ENCODE measurements around the gene LUZP2. TPM values are rescaled to one million over a fixed set of nuclear protein-coding genes. Genes with fewer than 3 reads are reported as not detected.

LUZP2 gene
- total RNA-seq, 1 donor from 2014 or later, result 0.33 TPM

GRCh38 chr11:24747275-24748251 lies 250.7 kb downstream of the LUZP2 start:
- DNase-seq (ENCODE audit: low read depth), result no peak
- no peaks in the 10 kb centered on the region for H3K27me3 ChIP-seq (ENCODE audit: control insufficient read depth, insufficient read depth, low read length)
- no peaks in the 10 kb centered on the region for H3K36me3 ChIP-seq (ENCODE audit: control insufficient read depth, insufficient read depth, low read length)
- no peak for TF ChIP-seq CTCF (IDR thresholded peaks at IDR 0.05; ENCODE audit: insufficient read depth, low read length, poor library complexity, severe bottlenecking)
- H3K4me3 ChIP-seq (ENCODE audit: low read depth, low read length), result no peak overlapping the region

DNA sequence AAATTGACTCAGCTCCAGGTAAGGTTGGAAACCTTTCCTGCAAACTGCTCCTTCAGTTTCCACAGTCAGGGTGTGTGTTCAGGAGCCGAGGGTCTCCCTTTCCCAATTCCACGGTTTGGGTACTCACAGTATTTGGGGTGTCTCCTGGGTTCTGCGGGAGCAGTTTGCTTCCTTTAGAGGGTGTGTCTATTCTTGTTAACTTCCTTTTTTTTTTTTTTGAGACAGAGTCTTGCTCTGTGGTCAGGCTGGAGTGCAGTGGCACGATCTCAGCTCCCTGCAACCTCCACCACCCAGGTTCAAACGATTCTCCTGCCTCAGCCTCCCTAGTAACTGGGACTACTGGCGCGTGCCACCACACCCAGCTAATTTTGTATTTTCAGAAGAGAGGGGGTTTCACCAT lies 251.4 kb downstream of the LUZP2 start:
- DNase-seq (ENCODE audit: low read depth), result no peak
- Histone ChIP-seq H3K27me3 (ENCODE audit: control insufficient read depth, insufficient read depth, low read length) (no peaks in the 10 kb centered on the region), H3K4me3 (ENCODE audit: low read depth, low read length) (no peak overlapping the region), H3K36me3 (ENCODE audit: control insufficient read depth, insufficient read depth, low read length) (no peaks in the 10 kb centered on the region)
- TF ChIP-seq CTCF (IDR thresholded peaks at IDR 0.05; ENCODE audit: insufficient read depth, low read length, poor library complexity, severe bottlenecking), result no peak

DNA sequence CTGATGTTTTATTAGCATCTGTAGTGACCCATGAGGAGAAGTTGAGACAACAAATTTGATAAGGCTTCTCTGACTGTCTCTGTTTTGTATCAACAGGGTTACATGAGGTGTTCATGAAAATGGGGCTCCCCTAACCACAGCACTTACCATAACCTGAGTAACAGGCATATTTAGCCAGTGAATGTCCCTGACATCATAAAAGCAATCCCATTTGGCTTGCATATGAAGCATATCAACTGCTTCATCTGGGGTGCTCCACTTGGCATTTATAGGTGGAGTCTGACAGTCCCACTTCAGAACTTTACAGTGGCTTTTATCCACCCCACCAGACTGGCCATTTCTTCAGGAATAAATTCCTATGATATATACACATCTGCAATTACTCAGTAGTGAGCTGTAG lies 257.6 kb downstream of the LUZP2 start:
- no peak overlapping the region for H3K4me3 ChIP-seq (ENCODE audit: low read depth, low read length)
- DNase-seq (ENCODE audit: low read depth), result no peak
- no peaks in the 10 kb centered on the region for H3K27me3 ChIP-seq (ENCODE audit: control insufficient read depth, insufficient read depth, low read length)
- no peak for TF ChIP-seq CTCF (IDR thresholded peaks at IDR 0.05; ENCODE audit: insufficient read depth, low read length, poor library complexity, severe bottlenecking)
- no peaks in the 10 kb centered on the region for H3K36me3 ChIP-seq (ENCODE audit: control insufficient read depth, insufficient read depth, low read length)

GRCh38 chr11:24755260-24755839 lies 258.5 kb downstream of the LUZP2 start:
- no peak for TF ChIP-seq CTCF (IDR thresholded peaks at IDR 0.05; ENCODE audit: insufficient read depth, low read length, poor library complexity, severe bottlenecking)
- no peak overlapping the region for H3K4me3 ChIP-seq (ENCODE audit: low read depth, low read length)
- DNase-seq (ENCODE audit: low read depth), result no peak
- no peaks in the 10 kb centered on the region for H3K36me3 ChIP-seq (ENCODE audit: control insufficient read depth, insufficient read depth, low read length)
- H3K27me3 ChIP-seq (ENCODE audit: control insufficient read depth, insufficient read depth, low read length), result no peaks in the 10 kb centered on the region

DNA sequence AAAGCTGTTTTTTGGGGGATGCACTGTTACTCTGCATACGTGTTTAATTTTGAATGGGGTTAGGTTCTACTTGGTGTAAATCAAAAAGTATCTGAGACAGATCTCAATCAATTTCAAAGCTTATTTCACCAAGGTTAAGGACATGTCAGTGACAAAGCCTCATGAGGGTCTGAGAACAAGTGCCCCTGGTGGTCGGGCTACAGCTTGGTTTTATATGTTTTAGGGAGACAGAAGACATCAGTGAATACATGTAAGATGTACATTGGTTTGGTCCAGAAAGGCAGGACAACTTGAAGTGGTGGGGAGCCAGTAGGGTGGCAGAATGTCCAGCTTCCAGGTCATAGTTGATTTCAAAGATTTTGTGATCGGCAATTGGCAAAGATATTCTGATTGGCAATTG lies 262.9 kb downstream of the LUZP2 start:
- DNase-seq (ENCODE audit: low read depth), result no peak
- TF ChIP-seq CTCF (IDR thresholded peaks at IDR 0.05; ENCODE audit: insufficient read depth, low read length, poor library complexity, severe bottlenecking), result no peak
- H3K36me3 ChIP-seq (ENCODE audit: control insufficient read depth, insufficient read depth, low read length), result no peaks in the 10 kb centered on the region

More for the DNA sequence above, 262.9 kb downstream of the LUZP2 start:
- Histone ChIP-seq H3K4me3 (ENCODE audit: low read depth, low read length) (no peak overlapping the region), H3K27me3 (ENCODE audit: control insufficient read depth, insufficient read depth, low read length) (no peaks in the 10 kb centered on the region)

All from kidney epithelial cell (primary cell).